Vagina (tissue), 2 donors: Measurements from ENCODE around the gene NUDCD3. TPM values are rescaled to one million over a fixed set of nuclear protein-coding genes. Genes with fewer than 3 reads are reported as not detected.

Source experiments
- DNase-seq, 2 donors: peaks; one replicate each; pipeline ENCODE4 v3.0.0-alpha.2; 2017; ENCODE audit errors: extremely low spot score in 2 of 2
- H3K27ac ChIP-seq: fragments of 200-600 bp; sonication (generic); one replicate; pipeline ENCODE4 v1.5.1; 2019
- H3K27me3 ChIP-seq: fragments of 200-600 bp; sonication (generic); one replicate; pipeline ENCODE4 v1.5.1; 2019
- H3K36me3 ChIP-seq, 2 donors: fragments of 200-600 bp; sonication (generic); one replicate each; pipeline ENCODE4 v1.5.1; 2017 to 2019
- H3K4me1 ChIP-seq: fragments of 200-600 bp; sonication (generic); one replicate; pipeline ENCODE4 v1.5.1; 2019
- H3K4me3 ChIP-seq, 2 donors: fragments of 200-600 bp; sonication (generic); 1 replicate in 1 of 2; 2 replicates in 1 of 2; pipeline ENCODE4 v1.5.1; 2016 to 2019
- H3K9me3 ChIP-seq: fragments of 200-600 bp; sonication (generic); one replicate; pipeline ENCODE4 v1.5.1; 2019
- CTCF ChIP-seq, 3 experiments: fragments of 450-650 bp in 2 of 3; fragments of 200-600 bp in 1 of 3; sonication (generic) in 1 of 3; IDR thresholded peaks; one replicate each; pipeline ENCODE4 v1.5.1; 2017 to 2019; ENCODE audit warnings: antibody characterized with exemption in 3 of 3, mild to moderate bottlenecking in 2 of 3, moderate library complexity in 2 of 3
- POLR2A ChIP-seq, 2 donors: fragments of 450-650 bp; IDR thresholded peaks; one replicate each; pipeline ENCODE4 v1.6.1; 2017; ENCODE audit warnings: antibody characterized with exemption in 2 of 2, mild to moderate bottlenecking in 2 of 2, moderate library complexity in 2 of 2
- POLR2AphosphoS5 ChIP-seq, 2 donors: sonication (generic); formaldehyde crosslinking; IDR thresholded peaks; one replicate each; pipeline ENCODE4 v1.9.0; 2017; ENCODE audit warnings: antibody characterized with exemption in 2 of 2, mild to moderate bottlenecking in 2 of 2, low read depth in 1 of 2; ENCODE audit not compliant: insufficient read depth in 1 of 2
- intact Hi-C: fragments of 100-400 bp; cut with DNase I; formaldehyde crosslinking; loops from one replicate; pipeline ENCODE4 v1.15.1; 2023
- total RNA-seq: library from RNA; depleted of rRNA; stranded (reverse); fragments of >200 nt; gene quantifications from one replicate; pipeline ENCODE4 v1.2.3, GENCODE V29; 2016

NUDCD3 gene
- total RNA-seq, 1 donor from 2014 or later, result 48.6 TPM

GRCh38 chr7:44517175-44517574 is 26.7 kb upstream of the NUDCD3 start:
- Histone ChIP-seq H3K9me3 (no peaks in the 10 kb centered on the region), H3K27ac (no peak overlapping the region), H3K4me3 (no peak overlapping the region), H3K36me3 (no peaks in the 10 kb centered on the region), H3K27me3 (no peaks in the 10 kb centered on the region), H3K4me1 (no peaks in the 10 kb centered on the region)
- peak in 1 of 2 donors; percentile 25 for DNase-seq
- TF ChIP-seq POLR2A (IDR thresholded peaks at IDR 0.05) (no peak), POLR2AphosphoS5 (IDR thresholded peaks at IDR 0.05; ENCODE audit: insufficient read depth in 1 of 2, low read depth in 1 of 2) (no peak), CTCF (IDR thresholded peaks at IDR 0.05) (no peak)
- intact Hi-C loops, result loop anchor here (5.0 kb wide), 1 partner anchor 1125 kb away; no protein-coding TSS in a partner anchor

GRCh38 chr7:44515590-44516268 is 25.3 kb upstream of the NUDCD3 start:
- Histone ChIP-seq H3K27me3 (no peaks in the 10 kb centered on the region), H3K9me3 (no peaks in the 10 kb centered on the region), H3K4me3 (no peak overlapping the region), H3K4me1 (no peaks in the 10 kb centered on the region), H3K27ac (peak overlapping the region; percentile 39), H3K36me3 (no peaks in the 10 kb centered on the region)
- DNase-seq, result peak in 1 of 2 donors; percentile 64
- intact Hi-C loops, result loop anchor here (5.0 kb wide), 1 partner anchor 1123 kb away; no protein-coding TSS in a partner anchor
- peak; percentile 18 to 38 for TF ChIP-seq POLR2AphosphoS5 (IDR thresholded peaks at IDR 0.05; ENCODE audit: insufficient read depth in 1 of 2, low read depth in 1 of 2)
- no peak for TF ChIP-seq CTCF (IDR thresholded peaks at IDR 0.05)

- intact Hi-C loops, result no loop called here
Measured at GRCh38 chr7:44512736-44513135, 22.3 kb upstream of the NUDCD3 start.

GRCh38 chr7:44511863-44512468 is 21.5 kb upstream of the NUDCD3 start:
- Histone ChIP-seq H3K27me3 (no peaks in the 10 kb centered on the region), H3K9me3 (no peaks in the 10 kb centered on the region), H3K4me3 (no peak overlapping the region), H3K4me1 (no peaks in the 10 kb centered on the region), H3K36me3 (no peaks in the 10 kb centered on the region), H3K27ac (no peak overlapping the region)
- intact Hi-C loops, result no loop called here
- TF ChIP-seq CTCF (IDR thresholded peaks at IDR 0.05), result no peak
- DNase-seq, result peak in 1 of 2 donors; percentile 58

More at GRCh38 chr7:44512736-44513135, 22.3 kb upstream of the NUDCD3 start:
- no peak overlapping the region for H3K27ac ChIP-seq
- no peaks in the 10 kb centered on the region for H3K9me3 ChIP-seq
- peak in 1 of 2 donors; percentile 58 for DNase-seq
- H3K4me3 ChIP-seq, result no peak overlapping the region
- no peaks in the 10 kb centered on the region for H3K36me3 ChIP-seq
- no peaks in the 10 kb centered on the region for H3K4me1 ChIP-seq
- TF ChIP-seq POLR2A (IDR thresholded peaks at IDR 0.05) (no peak), CTCF (IDR thresholded peaks at IDR 0.05) (no peak), POLR2AphosphoS5 (IDR thresholded peaks at IDR 0.05; ENCODE audit: insufficient read depth in 1 of 2, low read depth in 1 of 2) (no peak)
- H3K27me3 ChIP-seq, result no peaks in the 10 kb centered on the region

GRCh38 chr7:44511236-44511635 is 20.8 kb upstream of the NUDCD3 start:
- H3K27ac ChIP-seq, result no peak overlapping the region
- H3K4me3 ChIP-seq, result no peak overlapping the region
- H3K27me3 ChIP-seq, result no peaks in the 10 kb centered on the region
- DNase-seq, result no peak
- H3K36me3 ChIP-seq, result no peaks in the 10 kb centered on the region
- no peaks in the 10 kb centered on the region for H3K9me3 ChIP-seq
- TF ChIP-seq POLR2AphosphoS5 (IDR thresholded peaks at IDR 0.05; ENCODE audit: insufficient read depth in 1 of 2, low read depth in 1 of 2) (no peak), POLR2A (IDR thresholded peaks at IDR 0.05) (no peak), CTCF (IDR thresholded peaks at IDR 0.05) (no peak)
- H3K4me1 ChIP-seq, result no peaks in the 10 kb centered on the region
- intact Hi-C loops, result no loop called here
